Karpas-422 (cell line): ENCODE measurements around the gene UPP2. TPM values are rescaled to one million over a fixed set of nuclear protein-coding genes. Genes with fewer than 3 reads are reported as not detected.

ENCODE experiments used
- DNase-seq: peaks from one replicate; pipeline ENCODE4 v3.0.0-alpha.2; 2015
- H2AFZ ChIP-seq: fragments of 200-600 bp; sonication (generic); 2 replicates; pipeline ENCODE4 v1.6.1; 2014; ENCODE audit warnings: antibody characterized with exemption, low read length, mixed read lengths
- H3K27ac ChIP-seq: fragments of 200-600 bp; sonication (generic); 2 replicates; pipeline ENCODE4 v1.5.1; 2014; ENCODE audit warnings: mild to moderate bottlenecking, low read length, moderate library complexity
- H3K27me3 ChIP-seq: fragments of 200-600 bp; sonication (generic); 2 replicates; pipeline ENCODE4 v1.6.1; 2014; ENCODE audit warnings: low read length, mixed read lengths
- H3K36me3 ChIP-seq: fragments of 200-600 bp; sonication (generic); 2 replicates; pipeline ENCODE4 v1.6.1; 2014; ENCODE audit warnings: low read length, mixed read lengths; ENCODE audit not compliant: insufficient read depth
- H3K4me1 ChIP-seq: fragments of 200-600 bp; sonication (generic); 2 replicates; pipeline ENCODE4 v1.6.1; 2014; ENCODE audit warnings: mild to moderate bottlenecking, low read length, mixed read lengths
- H3K4me2 ChIP-seq: fragments of 200-600 bp; sonication (generic); 2 replicates; pipeline ENCODE4 v1.6.1; 2014; ENCODE audit warnings: low read length, low read depth, mild to moderate bottlenecking; ENCODE audit not compliant: poor library complexity, severe bottlenecking
- H3K4me3 ChIP-seq: fragments of 200-600 bp; sonication (generic); 2 replicates; pipeline ENCODE4 v1.5.1; 2014; ENCODE audit warnings: mild to moderate bottlenecking, antibody characterized with exemption, low read length, mixed read lengths
- H3K79me2 ChIP-seq: fragments of 200-600 bp; sonication (generic); 2 replicates; pipeline ENCODE4 v1.6.1; 2014; ENCODE audit warnings: mild to moderate bottlenecking, low read length, mixed read lengths
- H3K9ac ChIP-seq: fragments of 200-600 bp; sonication (generic); 2 replicates; pipeline ENCODE4 v1.6.0; 2014; ENCODE audit warnings: low read length
- H3K9me2 ChIP-seq: fragments of 200-600 bp; sonication (generic), shearing (Covaris generic); replicated peaks from 2 replicates; pipeline ENCODE4 v1.6.0; 2014; ENCODE audit warnings: mild to moderate bottlenecking, low read length, moderate library complexity; ENCODE audit not compliant: insufficient read depth
- H3K9me3 ChIP-seq: fragments of 300-700, 200-600 bp; sonication (generic); 2 replicates; pipeline ENCODE4 v1.6.1; 2014; ENCODE audit warnings: low read length, mixed read lengths
- H4K20me1 ChIP-seq: fragments of 200-600 bp; sonication (generic); 2 replicates; pipeline ENCODE4 v1.6.1; 2014; ENCODE audit warnings: mild to moderate bottlenecking, antibody characterized with exemption, low read length, low read depth; ENCODE audit not compliant: insufficient read depth
- total RNA-seq: library from RNA; depleted of rRNA; stranded (reverse); fragments of >200 nt; shearing (Covaris generic); gene quantifications from 2 replicates; pipeline ENCODE4 v1.2.3, GENCODE V29; 2014; ENCODE audit warnings: low replicate concordance

UPP2 gene
- total RNA-seq, 1 experiment from 2014 or later, result not detected

DNA sequence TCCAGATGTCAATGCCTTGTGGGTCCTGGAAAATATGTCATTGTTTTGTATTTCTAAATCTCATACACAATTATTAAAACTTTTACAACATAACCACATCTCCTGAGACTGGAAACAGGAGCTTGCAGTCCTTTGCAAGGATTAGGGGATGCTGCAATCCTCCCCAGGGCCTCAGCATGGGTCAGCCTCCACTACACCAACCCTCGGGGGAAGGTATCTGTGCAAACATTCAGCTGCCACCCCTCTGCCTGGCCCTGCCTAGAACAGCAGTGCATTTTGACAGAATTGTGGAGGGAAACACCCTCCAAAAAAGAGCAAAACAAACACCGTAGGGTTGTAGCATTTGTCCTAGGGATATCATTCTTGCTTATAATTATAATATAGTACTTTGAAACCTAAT, 4.2 kb upstream of the UPP2 start:
- Histone ChIP-seq H3K9ac (no peak overlapping the region), H3K9me2 (no peaks in the 10 kb centered on the region), H3K4me2 (no peak overlapping the region), H3K4me1 (no peaks in the 10 kb centered on the region), H2AFZ (no peak overlapping the region), H3K9me3 (no peaks in the 10 kb centered on the region), H3K79me2 (no peaks in the 10 kb centered on the region), H3K36me3 (no peaks in the 10 kb centered on the region), H3K27me3 (no peaks in the 10 kb centered on the region), H3K4me3 (no peak overlapping the region), H3K27ac (no peak overlapping the region), H4K20me1 (no peaks in the 10 kb centered on the region)
- no peak for DNase-seq

DNA sequence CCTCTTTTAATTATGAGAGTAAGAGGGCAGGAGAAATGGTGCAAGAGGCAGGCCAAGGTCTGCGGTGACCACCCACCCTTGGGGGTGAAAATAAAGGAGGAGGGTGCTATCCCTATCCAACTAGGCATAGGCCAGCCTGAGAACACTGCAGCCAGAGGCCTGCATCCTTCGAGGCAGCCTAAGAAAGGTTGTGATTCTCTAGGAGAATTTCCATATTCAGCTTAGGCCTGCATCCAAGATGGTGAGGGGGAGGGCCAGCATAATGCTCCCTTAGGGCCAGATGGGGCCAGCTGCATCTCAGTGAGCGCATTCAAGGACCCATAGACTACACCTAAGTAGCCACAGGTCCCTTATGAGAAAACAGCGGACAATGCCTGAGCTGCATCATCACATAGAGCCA, 3.5 kb upstream of the UPP2 start:
- H3K79me2 ChIP-seq, result no peaks in the 10 kb centered on the region
- H3K9me2 ChIP-seq, result no peaks in the 10 kb centered on the region
- no peak overlapping the region for H3K4me3 ChIP-seq
- DNase-seq, result no peak
- H3K27ac ChIP-seq, result no peak overlapping the region
- H3K27me3 ChIP-seq, result no peaks in the 10 kb centered on the region
- no peaks in the 10 kb centered on the region for H4K20me1 ChIP-seq
- no peak overlapping the region for H3K4me2 ChIP-seq
- H2AFZ ChIP-seq, result no peak overlapping the region
- H3K9me3 ChIP-seq, result no peaks in the 10 kb centered on the region
- no peak overlapping the region for H3K9ac ChIP-seq
- H3K36me3 ChIP-seq, result no peaks in the 10 kb centered on the region
- no peaks in the 10 kb centered on the region for H3K4me1 ChIP-seq

DNA sequence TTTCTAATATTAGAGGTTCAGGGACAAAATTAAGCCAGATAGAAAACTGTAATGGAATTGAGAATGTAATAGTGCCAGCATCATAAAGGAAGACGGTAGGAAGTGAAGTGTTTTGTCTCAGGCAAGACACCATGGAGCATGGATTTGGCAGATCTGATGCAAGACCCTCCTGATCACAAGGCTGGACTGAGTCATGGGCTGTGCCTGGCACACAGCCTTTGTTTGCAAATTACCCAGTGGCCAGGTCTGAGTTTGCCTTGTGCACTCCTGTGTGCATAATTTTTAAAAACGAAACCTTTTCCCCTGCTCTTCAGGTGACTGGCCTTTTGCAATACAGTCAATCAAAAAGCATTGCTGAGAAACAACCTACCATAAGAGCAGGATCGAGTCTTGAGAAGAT, 2.0 kb upstream of the UPP2 start:
- Histone ChIP-seq H3K27ac (no peak overlapping the region), H3K9me2 (no peaks in the 10 kb centered on the region), H2AFZ (no peak overlapping the region), H3K4me3 (no peak overlapping the region), H3K9ac (no peak overlapping the region), H3K4me1 (no peaks in the 10 kb centered on the region), H4K20me1 (no peaks in the 10 kb centered on the region), H3K9me3 (no peaks in the 10 kb centered on the region), H3K79me2 (no peaks in the 10 kb centered on the region), H3K4me2 (no peak overlapping the region), H3K36me3 (no peaks in the 10 kb centered on the region), H3K27me3 (no peaks in the 10 kb centered on the region)
- no peak for DNase-seq

DNA sequence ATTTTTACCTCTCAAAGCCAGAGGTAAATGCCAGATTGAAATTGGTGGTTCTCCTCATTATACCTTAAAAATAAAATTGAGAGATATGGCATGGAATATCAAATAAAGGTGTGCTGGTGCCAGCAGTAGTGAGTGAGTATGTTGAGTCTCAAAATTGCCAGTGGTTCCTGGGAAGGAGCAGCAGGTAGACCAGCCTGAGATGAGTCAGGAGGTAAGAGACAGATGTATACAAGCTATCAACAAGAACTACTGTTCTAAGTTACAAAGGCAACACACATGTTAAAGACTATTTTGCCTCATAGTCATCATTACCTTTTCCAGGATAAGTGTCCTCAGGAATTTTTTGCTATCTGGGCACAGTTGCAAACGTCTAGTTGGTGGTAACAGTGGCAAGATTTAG, 1.3 kb upstream of the UPP2 start:
- no peaks in the 10 kb centered on the region for H4K20me1 ChIP-seq
- H3K4me3 ChIP-seq, result no peak overlapping the region
- H3K9ac ChIP-seq, result no peak overlapping the region
- no peaks in the 10 kb centered on the region for H3K9me3 ChIP-seq
- H3K79me2 ChIP-seq, result no peaks in the 10 kb centered on the region
- DNase-seq, result no peak
- no peaks in the 10 kb centered on the region for H3K9me2 ChIP-seq
- H3K4me2 ChIP-seq, result no peak overlapping the region
- H3K27ac ChIP-seq, result no peak overlapping the region
- no peaks in the 10 kb centered on the region for H3K4me1 ChIP-seq
- no peak overlapping the region for H2AFZ ChIP-seq
- no peaks in the 10 kb centered on the region for H3K36me3 ChIP-seq
- no peaks in the 10 kb centered on the region for H3K27me3 ChIP-seq

DNA sequence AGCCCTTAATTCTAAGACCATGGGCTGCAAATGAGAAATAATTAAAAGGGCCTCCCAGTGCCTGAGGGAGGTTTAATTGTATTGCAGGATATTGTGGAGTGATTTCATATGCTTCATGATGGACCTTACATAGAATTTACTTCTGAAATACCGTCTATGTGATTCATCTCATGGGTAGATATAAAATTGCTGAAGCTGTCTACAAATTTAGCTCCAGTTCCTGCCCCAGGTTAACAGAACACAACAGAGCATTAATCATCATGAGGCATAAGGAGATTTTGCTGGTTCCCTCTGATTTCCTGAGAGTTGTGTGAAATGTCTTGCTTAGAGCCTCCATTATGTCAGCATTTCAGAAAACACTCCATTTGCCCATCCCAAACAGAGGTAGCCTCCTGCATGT, 770 bp downstream of the UPP2 start:
- no peak overlapping the region for H3K4me3 ChIP-seq
- H4K20me1 ChIP-seq, result no peaks in the 10 kb centered on the region
- DNase-seq, result no peak
- H3K9me2 ChIP-seq, result no peaks in the 10 kb centered on the region
- H3K36me3 ChIP-seq, result no peaks in the 10 kb centered on the region
- H3K9me3 ChIP-seq, result no peaks in the 10 kb centered on the region
- H3K9ac ChIP-seq, result no peak overlapping the region
- no peak overlapping the region for H3K4me2 ChIP-seq
- H2AFZ ChIP-seq, result no peak overlapping the region
- H3K4me1 ChIP-seq, result no peaks in the 10 kb centered on the region
- H3K27me3 ChIP-seq, result no peaks in the 10 kb centered on the region
- H3K79me2 ChIP-seq, result no peaks in the 10 kb centered on the region
- H3K27ac ChIP-seq, result no peak overlapping the region

DNA sequence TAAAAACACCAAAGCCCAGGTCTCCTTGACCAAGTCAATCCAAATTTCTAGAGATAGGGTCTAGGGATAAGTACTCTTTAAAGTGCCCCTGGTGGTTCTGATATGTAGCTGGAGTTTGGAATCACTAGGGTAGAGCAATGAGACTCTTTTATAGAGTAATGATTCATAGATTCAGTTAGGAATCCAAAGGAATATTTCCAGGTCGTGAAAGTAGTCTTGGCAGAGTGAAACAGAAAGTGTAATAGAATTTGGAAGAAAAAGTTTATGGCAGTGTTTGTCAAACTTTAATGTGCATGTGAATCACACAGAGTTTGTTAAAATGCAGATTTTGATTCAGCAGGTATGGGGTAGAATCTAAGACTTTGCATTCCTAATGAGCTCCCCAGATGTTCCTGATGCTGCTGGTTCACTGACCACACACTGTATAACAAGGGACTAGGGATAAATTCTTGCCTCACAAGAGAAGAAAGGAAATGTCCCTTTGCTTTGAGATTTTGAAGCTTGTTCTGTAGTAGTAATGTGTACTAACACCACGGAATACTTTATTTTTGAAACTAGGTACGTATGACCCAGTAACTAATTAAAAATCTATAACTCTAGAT, 1.8 kb downstream of the UPP2 start:
- H3K27me3 ChIP-seq, result no peaks in the 10 kb centered on the region
- H3K36me3 ChIP-seq, result no peaks in the 10 kb centered on the region
- H3K4me1 ChIP-seq, result no peaks in the 10 kb centered on the region
- H3K4me2 ChIP-seq, result no peak overlapping the region
- no peaks in the 10 kb centered on the region for H3K9me3 ChIP-seq
- no peaks in the 10 kb centered on the region for H4K20me1 ChIP-seq
- no peak for DNase-seq
- H3K9ac ChIP-seq, result no peak overlapping the region
- no peaks in the 10 kb centered on the region for H3K79me2 ChIP-seq
- no peak overlapping the region for H3K27ac ChIP-seq
- no peak overlapping the region for H3K4me3 ChIP-seq
- no peak overlapping the region for H2AFZ ChIP-seq
- H3K9me2 ChIP-seq, result no peaks in the 10 kb centered on the region

DNA sequence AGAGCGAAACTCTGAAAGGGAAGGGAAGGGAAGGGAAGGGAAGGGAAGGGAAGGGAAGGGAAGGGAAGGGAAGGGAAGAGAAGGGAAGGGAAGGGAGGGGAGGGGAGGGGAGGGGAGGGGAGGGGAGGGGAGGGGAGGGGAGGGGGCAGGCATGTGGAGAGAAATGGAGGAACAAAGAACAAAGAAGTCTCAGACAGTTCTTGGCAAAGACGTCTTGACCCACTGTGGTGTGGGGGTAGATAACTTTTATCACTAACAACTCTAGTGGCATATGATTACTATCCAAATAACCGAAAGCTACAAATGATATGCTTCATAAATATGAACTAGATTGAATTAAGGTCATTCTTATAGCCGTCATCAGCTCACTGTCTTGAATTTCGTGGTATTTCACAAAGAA, 3.2 kb downstream of the UPP2 start:
- Histone ChIP-seq H3K9ac (no peak overlapping the region), H3K9me3 (no peaks in the 10 kb centered on the region), H3K79me2 (no peaks in the 10 kb centered on the region), H4K20me1 (no peaks in the 10 kb centered on the region), H3K4me2 (no peak overlapping the region), H3K27me3 (no peaks in the 10 kb centered on the region), H3K36me3 (no peaks in the 10 kb centered on the region), H3K9me2 (no peaks in the 10 kb centered on the region), H3K27ac (no peak overlapping the region), H2AFZ (no peak overlapping the region), H3K4me1 (no peaks in the 10 kb centered on the region), H3K4me3 (no peak overlapping the region)
- no peak for DNase-seq

DNA sequence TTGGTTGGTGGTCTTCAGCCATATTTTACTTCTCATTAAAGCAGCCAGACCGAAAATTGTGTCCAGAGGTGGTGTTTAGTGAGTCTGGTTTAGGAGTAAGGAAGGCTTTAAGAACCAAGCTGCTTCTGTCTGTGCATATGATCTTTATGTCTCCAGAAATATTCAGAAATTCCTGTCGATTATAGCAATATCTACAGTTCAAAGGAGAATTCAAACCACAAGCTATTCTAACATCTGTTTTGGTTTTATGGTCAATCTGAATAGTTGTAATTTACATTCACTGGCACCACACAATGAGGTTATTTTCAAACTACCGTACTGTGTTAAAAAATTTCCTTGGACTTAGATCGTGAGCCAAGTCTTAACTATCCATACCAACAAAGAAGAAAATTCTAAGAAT, 11.3 kb downstream of the UPP2 start:
- no peaks in the 10 kb centered on the region for H3K27me3 ChIP-seq
- DNase-seq, result no peak
- H4K20me1 ChIP-seq, result no peaks in the 10 kb centered on the region
- no peaks in the 10 kb centered on the region for H3K36me3 ChIP-seq
- no peak overlapping the region for H3K27ac ChIP-seq
- H3K9me3 ChIP-seq, result no peaks in the 10 kb centered on the region
- H3K4me2 ChIP-seq, result no peak overlapping the region
- no peak overlapping the region for H3K4me3 ChIP-seq
- no peaks in the 10 kb centered on the region for H3K9me2 ChIP-seq
- no peak overlapping the region for H3K9ac ChIP-seq
- no peak overlapping the region for H2AFZ ChIP-seq
- no peaks in the 10 kb centered on the region for H3K79me2 ChIP-seq
- H3K4me1 ChIP-seq, result no peaks in the 10 kb centered on the region
